GM18498 (cell line): ENCODE results near the gene ANO8.

Source experiments
- ATAC-seq: cut with Tn5 transposase; IDR thresholded peaks from one replicate; pipeline ENCODE4 v1.9.1; 2021; ENCODE audit warnings: mild to moderate bottlenecking, moderate library complexity; ENCODE audit not compliant: unreplicated experiment

The ANO8 gene

GRCh38 chr19:17328517-17329365 lies 5.9 kb downstream of the ANO8 start:
- no peak for ATAC-seq

GRCh38 chr19:17327654-17328516 lies 6.8 kb downstream of the ANO8 start:
- ATAC-seq = no peak

GRCh38 chr19:17327068-17327653 lies 7.5 kb downstream of the ANO8 start:
- ATAC-seq = no peak

GRCh38 chr19:17326595-17326966 lies 8.1 kb downstream of the ANO8 start:
- no peak for ATAC-seq

- no peak for ATAC-seq
Measured at GRCh38 chr19:17325881-17326594, 8.6 kb downstream of the ANO8 start.

GRCh38 chr19:17325133-17325532 lies 9.5 kb downstream of the ANO8 start:
- no peak for ATAC-seq

GRCh38 chr19:17324357-17325114 lies 10.1 kb downstream of the ANO8 start:
- ATAC-seq = no peak

- ATAC-seq = no peak
Measured at GRCh38 chr19:17323964-17324332, 10.7 kb downstream of the ANO8 start.

GRCh38 chr19:17323300-17323963 lies 11.2 kb downstream of the ANO8 start:
- ATAC-seq = no peak

- no peak for ATAC-seq
Measured at GRCh38 chr19:17322854-17323253, 11.8 kb downstream of the ANO8 start.

- no peak for ATAC-seq
Measured at GRCh38 chr19:17321655-17322489, 12.8 kb downstream of the ANO8 start.

- ATAC-seq = no peak
Measured at GRCh38 chr19:17320435-17320834, 14.2 kb downstream of the ANO8 start.

GRCh38 chr19:17319473-17320238 lies 15.0 kb downstream of the ANO8 start:
- ATAC-seq = no peak

GRCh38 chr19:17318966-17319365 lies 15.7 kb downstream of the ANO8 start:
- ATAC-seq = no peak

- no peak for ATAC-seq
Measured at GRCh38 chr19:17314007-17314593, 20.6 kb downstream of the ANO8 start.

- ATAC-seq = no peak
Measured at GRCh38 chr19:17312189-17313113, 22.2 kb downstream of the ANO8 start.
